Measurements from ENCODE around the gene CRY1.
"Not testable (repeated sequence)": the region's sequence is repeated elsewhere in the genome, so short reads cannot be mapped to it uniquely, and the experiment has no call there.

The CRY1 gene

DNA sequence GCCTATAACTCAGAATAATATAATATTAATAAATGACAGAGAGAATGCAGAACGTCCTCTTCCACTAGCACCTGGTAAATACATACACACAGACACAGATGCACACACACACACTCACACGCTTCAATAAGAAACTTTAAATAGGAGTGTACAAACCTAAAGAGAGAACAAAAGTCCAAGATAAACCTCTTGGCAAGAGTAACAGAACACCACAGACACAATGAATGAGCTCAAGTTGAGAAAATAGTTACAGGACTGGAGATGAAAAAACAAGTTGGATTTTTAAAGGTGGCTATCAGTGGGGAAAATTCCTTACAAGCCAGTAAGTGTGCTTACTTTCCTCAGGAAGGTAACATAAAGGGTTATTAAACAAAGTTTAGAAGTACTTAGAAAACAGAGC lies 35.2 kb downstream of the CRY1 start:
- DNase-seq: no peak

DNA sequence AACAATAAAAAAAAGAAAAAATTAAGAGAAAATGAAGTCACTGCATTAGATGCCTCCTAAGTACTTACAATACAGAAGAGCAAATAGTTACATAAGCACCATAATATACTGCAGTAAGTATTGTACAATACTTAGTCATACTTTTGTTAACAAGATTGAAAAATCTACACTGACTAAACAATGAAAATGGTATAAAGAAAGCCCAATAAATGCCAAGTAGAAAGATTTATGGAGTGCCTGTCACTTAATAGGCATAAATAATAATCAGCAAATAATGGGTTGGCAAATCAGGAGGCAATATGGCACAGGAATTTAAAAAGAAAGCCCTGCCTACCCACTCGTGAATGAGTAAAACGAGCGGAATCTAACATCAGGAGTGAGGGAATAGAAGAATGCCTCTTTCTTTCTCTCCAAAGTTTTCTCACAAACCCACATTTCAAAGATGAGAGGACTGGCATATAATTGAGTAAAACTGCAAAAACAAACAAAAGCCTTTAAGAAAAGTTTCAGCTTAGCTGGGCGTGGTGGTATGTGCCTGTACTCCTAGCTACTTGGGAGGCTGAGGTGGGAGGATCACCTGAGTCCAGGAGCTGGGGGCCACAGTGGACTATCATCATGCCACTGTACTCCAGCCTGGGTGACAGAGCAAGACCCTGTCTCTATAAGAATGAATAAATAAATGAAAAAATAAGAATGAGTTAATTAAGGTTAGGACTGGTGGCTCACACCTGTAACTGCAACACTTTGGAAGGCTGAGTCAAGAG lies 36.1 kb downstream of the CRY1 start:
- no peak for DNase-seq

DNA sequence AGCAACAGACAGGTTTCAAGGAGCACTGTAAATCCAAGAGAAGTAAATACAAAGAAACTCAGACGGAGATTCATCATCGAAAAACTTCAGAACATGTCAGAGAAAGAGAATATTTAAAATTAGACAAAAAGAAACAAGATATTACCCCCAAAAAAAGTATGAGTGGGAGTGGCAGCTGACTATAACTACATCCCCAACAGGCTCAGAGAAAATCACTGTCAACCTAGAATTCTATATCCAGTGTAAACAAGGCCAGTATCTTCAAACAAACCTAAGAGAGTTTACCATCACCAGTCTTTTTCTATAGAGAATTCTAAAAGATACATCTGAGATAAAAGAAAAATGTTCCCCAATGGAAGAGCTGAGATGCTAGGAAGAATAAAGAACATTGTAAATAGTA lies 39.6 kb downstream of the CRY1 start:
- no peak for DNase-seq

DNA sequence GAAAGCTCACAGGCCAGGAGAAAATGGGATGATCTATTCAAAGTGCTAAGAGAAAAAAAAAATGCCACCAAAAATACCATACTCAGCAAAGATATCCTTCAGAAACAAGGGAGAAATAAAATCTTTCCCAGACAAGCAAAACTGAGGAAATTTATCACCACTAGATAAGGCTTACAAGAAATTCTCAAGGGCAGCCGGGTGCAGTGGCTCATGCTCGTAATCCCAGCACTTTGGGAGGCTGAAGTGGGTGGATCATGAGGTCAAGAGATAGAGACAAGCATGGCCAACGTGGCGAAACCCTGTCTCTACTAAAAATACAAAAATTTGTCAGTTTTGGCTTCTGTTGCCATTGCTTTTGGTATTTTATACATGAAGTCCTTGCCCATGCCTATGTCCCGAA lies 48.2 kb downstream of the CRY1 start:
- no peak for DNase-seq

DNA sequence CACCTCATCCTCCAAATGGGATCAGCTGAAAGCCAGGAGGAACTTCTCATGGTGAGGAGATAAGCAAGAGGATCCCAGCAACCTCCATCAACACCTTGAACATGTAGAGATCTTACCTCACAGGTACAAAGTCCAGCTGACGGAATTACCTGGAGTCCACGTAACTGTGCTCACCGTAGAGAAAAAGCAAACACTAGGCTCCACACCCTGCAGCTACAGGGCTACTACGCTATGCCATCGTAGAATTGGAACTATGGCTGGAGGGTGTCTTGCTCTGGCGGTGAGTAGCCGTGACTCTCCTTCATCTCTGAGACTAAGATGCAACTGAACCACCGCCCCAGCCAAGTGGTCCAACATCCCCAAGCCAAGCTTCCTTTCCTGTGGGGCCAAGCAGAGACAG lies 50.5 kb downstream of the CRY1 start:
- DNase-seq: no peak

DNA sequence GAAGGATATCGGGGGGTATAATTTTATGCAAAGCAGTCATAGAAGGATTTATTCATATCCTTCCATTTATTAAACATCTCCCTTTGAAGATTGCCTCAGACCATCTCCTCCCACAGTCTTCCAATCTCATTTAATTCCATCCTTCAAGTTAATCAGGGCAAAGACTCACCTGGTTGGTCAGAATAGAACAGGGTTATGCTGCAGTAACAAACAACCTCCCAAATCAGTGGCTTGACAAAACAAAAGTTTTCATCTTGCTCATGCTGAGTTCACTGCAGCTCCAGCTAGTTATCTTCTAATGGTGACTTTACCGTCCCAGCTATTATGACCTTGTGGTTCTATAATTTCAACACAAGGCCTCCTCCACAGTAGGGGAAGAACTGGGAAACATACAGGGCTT lies 57.6 kb downstream of the CRY1 start:
- no peak for DNase-seq

DNA sequence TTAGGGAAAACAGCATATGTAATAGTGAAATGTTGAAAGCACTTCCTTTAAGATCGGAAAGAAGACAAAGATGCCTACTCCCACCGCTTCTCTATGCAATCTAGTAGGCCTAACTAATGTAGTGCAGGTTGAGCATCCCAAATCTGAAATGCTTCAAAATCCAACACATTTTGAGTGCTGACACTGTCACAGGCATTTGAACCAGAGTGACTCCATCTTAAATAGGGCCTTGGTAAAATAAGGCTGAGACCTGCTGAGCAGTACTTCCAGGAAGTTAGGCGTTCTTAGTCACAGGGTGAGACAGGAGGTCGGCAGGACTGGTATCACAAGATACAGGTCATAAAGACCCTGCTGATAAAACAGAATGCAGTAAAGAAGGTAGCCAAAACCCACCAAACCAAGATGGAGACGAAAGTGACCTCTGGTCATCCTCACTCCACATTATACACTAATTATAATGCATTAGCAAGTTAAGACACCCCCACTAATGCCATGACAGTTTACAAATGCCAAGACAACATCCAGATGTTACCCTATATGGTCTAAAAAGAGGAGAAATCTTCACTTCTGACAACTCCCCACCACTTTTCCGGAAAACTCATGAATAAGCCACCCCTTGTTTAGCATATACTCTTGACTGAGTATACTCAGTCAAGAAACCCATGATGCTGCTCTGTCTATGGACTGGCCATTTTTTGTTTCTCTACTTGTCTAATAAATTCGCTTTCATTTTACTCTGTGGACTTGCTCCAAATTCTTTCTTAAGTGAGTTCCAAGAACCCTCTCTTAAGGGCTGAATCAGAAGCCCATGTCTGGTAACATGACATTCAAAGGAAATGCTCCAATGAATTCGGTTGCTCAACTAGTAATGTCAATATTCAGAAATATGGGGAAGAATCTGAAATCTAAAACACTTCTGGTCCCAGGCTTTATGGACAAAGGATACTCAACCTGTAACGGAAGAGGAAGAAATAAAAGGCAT lies 59.3 kb downstream of the CRY1 start:
- DNase-seq: no peak

DNA sequence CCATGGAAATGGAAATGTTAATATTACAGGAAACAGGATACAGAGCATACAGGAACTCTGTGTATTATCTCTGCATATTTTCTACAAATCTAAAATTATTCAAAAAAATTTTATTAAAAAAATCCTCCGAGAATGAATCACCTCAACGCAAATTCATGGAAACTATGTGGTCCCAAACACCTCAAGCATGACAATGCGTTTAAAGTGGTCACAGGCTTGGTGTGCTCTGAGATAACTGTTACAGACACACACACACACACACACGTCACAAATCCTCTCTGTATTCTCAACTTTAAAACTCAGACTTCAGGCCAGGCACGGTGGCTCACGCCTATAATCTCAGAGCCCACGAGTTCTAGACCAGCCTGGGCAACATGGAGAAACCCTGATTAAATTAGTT lies 61.1 kb downstream of the CRY1 start:
- no peak for DNase-seq

DNA sequence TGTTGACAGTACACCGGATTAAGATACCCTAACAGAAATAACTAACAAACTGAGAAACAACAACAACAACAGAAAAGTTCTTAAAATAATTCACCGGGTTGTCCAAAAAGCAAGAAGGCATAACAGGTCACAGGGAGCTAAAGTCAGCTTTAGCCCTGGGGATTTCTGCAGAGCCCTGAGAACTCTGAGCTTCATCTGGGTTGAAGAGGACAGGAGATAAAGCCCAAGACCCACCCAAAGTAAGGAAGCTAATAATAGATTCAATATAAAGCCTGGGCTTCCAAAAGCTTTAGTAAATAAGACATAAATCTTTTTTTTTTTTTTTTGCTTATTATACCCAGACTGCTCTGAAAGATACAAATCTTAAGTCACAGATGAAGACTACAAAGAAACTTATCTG lies 62.3 kb downstream of the CRY1 start:
- DNase-seq: no peak

DNA sequence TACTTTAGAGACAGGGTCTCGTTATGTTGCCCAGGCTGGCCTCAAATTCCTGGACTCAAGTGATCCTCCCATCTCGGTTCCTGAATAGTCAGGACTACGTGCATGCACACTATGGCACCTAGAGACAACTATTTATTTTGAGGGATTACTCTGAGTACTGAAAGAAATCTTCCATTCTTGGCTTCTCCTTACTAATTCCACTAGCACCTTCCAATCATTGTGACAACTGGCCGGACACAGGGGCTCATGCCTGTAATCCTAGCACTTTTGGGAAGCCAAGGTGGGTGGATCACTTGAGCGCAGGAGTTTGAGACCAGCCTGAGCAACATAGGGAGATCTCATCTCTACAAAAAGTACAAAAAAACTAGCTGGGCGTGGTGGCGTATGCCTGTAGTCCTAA lies 64.3 kb downstream of the CRY1 start:
- DNase-seq: no peak

DNA sequence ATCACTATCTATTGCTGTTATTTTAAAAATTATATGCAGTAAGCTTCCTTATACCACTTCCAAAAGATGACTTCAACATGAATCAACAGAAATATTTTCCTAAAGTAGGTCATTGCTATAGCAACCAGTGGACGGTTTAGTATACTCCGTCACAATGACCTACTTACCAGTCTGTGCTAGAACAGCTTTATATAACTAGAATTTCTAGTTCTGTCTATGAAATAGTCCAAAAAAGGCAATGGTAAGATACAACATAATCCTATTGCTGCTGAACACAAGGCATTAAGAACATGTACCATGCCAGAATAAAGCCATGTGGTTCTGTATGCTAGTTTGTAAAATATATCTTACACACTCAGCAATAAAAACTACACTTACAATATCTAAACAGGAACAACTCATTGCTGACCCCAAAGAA lies 65.7 kb downstream of the CRY1 start:
- peak; percentile 57 for DNase-seq

DNA sequence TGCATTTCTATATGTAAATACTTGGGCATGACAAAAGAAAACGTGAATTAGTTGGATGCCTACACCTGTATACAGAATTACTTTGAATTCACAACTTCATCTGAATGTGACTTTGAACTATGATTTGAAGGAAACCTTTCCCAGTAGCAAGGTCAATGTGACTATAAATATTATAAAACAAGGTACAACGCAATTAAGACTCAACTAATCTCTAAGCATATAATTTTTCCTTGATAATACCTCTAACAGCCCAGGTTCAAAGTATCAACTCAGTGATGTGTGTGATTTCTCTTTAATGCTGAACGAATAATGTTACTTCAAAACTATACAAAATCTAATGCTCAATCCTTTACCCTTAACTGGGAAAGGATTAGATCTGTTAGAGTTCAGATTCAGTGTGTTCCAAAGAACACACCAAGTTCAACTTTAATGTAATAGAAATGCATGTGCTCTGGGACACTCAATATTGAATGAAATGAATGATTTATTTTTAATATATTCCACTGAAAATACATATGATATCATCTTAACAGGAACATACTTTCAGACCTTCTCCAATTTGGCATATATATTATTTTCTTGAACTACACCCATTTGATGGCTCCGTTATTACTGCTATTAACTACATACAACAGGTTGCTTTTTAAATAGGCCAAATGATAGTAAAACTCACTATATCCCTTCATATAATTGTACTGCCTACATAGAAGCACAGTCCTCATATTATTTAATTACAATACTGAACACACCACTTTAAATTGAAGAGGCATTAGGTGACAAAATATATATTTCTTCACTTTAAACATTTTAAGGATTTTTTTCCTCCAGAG lies 66.3 kb downstream of the CRY1 start:
- DNase-seq: no peak

DNA sequence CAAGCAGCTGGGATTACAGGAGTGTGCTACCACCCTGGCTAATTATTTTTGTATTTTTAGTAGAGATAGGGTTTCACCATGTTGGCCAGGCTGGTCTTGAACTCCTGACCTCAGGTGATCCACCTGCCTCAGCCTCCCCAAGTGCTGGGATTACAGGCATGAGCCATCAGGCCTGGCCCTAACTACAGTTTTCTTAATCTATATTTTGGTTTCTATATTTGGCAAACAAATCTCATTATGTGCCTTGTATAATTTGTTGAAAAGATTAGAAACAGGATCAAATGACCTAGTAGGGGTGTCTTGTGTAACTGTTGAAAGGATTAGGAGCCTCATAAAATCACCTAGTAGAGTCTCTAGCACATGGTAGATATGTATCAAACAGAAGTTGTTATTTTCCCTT lies 67.0 kb downstream of the CRY1 start:
- DNase-seq: not testable (repeated sequence)

DNA sequence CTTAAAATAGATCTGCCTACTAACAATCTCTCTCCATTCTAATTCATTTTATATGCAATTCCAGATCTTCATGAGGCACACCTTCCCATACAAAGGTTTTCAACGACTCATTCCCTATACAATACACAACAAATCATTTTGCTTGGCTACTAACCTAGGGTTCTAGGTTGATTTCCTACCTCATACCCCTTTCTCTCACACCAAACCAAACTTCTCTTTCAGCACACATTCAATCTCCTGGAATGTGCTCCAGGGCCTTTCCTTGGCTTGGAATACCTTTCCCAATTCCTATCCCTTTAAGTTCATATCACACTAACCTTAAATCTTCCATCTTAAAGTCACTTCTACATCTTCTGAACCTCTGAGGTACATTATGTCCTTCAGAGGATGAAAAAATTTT lies 67.7 kb downstream of the CRY1 start:
- no peak for DNase-seq

DNA sequence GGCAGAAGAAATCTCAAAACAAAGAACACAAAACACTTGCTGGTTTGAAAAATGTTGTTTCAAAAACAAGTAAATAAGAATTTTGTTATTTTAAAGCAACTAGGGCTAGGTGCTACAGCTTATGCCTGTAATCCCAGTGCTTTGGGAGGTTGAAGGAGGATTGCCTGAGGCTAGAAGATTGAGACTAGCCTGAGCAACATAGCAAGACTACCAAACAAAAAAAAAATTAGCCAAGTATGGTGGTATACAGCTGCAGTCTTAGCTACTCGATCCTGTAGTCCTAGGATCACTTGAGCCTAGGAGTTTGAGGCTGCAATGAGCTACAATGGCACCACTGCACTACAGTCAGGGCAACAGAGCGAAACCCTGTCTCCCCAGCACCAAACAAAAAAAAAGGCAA lies 73.8 kb downstream of the CRY1 start:
- DNase-seq: no peak

DNA sequence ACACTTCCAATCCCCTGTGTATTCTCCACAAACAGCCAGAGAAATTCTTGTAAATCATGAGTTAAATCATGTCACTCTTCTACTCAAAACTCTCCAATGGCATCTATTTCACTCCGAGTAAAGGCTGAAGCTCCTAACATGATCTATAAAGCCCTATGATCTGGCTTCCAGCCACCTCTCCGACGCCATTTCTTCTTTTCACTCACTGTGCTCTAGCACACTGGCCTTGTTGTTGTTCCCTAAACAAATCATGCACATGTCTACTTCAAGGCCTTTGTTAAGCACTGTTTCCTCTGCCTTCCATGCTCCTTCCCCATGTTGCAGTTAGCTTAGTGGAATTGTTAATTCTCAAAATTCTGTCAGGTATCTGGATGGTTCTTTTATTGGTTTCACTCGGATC lies 76.3 kb downstream of the CRY1 start:
- DNase-seq: no peak

DNA sequence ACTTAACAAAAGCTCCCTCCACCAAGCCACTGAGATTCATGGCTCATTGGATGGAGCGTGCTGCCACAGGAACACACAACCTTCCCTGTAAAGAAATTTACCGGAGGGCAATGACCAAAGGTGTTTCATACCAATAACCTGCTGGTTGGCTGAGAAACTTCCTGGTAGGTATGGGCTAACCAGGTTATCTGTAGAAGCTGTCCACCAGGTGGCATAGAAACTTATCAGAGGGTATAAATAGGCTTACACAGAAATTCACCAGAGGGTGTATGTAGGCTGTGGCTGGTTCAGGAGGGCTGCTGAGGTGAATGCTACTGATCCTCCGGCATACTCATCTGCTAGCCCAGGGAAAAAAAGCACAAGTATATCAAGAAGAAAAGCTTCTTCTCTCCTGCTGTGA lies 79.3 kb downstream of the CRY1 start:
- no peak for DNase-seq

DNA sequence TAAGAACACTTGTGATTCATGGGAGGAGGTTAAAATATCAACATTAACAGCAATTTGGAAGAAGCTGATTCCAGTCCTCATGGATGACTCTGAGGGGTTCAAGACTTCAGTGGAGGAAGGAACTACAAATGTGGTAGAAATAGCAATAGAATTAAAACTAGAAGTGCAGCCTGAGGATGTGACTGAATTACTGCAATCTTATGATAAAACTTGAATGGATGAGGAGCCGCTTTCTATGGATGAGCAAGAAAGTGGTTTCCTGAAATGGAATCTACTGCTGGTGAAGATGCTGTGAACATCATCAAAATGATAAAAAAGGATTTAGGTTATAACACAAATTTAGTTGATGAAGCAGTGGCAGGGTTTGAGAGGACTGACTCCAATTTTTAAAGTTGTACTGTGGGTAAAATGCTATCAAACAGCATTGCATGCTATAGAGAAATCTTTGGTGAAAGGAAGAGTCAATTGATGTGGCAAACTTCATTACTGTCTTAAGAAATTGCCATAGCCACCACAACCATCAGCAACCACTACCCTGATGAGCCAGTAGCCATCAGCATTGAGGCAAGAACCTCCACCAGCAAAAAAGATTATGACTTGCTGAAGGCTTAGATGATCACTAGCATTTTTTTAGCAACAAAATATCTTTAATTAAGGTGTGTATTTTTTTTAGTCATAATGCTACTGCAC lies 80.5 kb downstream of the CRY1 start:
- DNase-seq: no peak

DNA sequence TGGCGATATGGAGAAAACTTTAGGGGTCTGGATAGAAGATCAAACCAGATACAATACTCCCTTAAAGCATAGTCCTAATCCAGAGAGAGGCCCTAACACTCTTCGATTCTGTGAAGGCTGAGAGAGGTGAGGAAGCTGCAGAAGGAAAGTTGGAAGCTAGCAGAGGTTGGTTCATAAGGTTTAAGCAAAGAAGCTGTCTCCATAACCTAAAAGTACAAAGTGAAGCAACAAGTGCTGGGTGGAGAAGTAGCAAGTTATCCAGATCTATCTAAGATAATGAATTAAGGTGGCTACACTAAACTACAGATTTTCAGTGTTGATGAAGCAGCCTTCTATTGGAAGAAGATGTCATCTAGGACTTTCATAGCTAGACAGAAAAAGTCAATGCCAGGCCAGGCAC lies 81.8 kb downstream of the CRY1 start:
- DNase-seq: no peak

DNA sequence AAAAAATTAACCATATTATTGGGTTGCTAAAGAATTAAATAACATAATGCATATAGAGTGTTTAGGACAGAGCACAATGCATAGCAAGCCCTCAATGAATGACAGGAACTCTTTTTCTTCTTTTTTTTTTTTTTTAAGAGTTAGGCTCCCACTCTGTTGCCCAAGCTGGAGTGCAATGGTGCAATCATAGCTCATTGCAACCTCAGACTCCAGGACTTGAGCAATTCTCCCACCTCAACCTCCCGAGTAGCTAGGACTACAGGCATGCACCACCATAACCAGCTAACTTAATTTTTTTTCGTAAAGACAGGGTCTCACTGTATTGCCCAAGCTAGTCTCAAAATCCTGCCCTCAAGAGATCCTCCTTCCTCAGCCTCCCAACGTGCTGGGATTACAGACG lies 85.9 kb downstream of the CRY1 start:
- no peak for DNase-seq

DNA sequence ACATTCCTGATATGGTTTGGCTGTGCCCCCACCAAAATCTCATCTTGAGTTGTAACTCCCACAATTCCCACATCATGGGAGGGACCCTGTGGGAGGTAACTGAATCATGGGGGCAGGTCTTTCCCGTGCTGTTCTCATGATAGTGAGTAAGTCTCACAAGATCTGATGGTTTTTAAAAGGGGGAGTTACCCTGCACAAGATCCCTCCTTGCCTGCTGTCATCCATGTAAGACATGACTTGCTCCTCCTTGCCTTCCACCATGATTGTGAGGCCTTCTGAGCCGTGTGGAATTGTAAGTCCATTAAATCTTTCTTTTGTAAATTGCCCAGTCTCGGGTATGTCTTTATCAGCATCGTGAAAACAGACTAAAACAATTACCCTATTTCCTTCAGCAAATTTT lies 90.7 kb downstream of the CRY1 start:
- not testable (repeated sequence) for DNase-seq

DNA sequence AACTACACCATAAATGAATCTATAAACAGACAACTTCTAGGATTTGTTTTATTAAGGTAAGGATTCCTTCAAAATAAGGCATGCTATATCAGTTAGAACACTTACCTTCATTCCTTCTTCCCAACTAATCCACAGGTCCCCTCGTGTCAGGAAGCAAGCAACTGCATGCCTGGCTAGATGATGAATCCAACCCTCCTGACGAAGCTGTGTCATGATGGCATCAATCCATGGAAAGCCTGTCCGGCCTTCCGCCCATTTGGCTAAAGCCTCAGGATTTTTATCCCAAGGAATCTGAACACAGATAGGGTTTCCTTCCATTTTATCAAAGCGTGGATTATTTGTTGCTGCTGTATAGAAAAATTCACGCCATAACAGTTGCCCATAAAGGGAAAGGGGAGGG lies 93.9 kb downstream of the CRY1 start:
- DNase-seq: no peak

DNA sequence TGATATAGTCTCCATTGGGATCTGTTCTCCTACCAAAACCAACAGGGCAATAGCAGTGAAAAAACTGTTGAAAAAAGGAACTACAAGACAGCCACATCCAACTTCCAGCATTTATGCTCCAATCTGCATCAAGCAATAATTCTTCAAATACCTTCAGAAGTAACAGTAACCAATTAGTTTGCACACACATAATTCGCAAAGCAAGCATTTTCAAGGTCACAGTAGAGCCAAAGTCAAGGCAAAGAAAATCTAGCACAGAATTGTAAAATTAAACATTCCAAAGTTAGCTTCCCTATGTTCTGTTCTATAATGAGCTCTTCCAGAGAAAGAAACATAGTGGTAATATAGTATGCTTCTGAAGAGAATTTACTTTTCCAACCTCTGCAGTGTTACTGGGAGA lies 95.4 kb downstream of the CRY1 start:
- DNase-seq: no peak

Data from NCI-H510A treated with DMSO at 0.1 percent for 48 hours (cell line).